HG02759 (cell line): Measurements from ENCODE around the gene ZDHHC17.

Experiments
- ATAC-seq: cut with Tn5 transposase; IDR thresholded peaks from one replicate; pipeline ENCODE4 v1.9.1; 2021; ENCODE audit warnings: mild to moderate bottlenecking, moderate library complexity; ENCODE audit not compliant: unreplicated experiment

The ZDHHC17 gene

DNA sequence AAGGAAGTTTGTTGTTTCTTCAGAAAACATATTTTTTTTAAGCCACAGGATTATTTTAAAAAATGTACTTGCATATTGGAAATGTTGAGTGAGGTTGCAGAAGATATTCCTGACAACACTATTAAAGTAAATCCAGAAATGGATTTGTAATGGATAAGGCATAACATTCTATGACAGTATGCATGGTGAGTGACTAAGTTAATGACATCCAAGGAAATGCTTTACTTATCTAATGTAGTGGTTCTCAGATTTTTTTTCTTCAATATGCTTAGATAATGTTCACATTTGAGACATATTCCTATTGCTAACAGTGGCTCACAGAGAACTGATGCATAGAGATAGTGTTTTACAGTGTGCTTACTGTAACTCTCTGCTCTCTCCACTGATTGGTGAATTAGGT lies 49.4 kb downstream of the ZDHHC17 start:
- no peak for ATAC-seq

DNA sequence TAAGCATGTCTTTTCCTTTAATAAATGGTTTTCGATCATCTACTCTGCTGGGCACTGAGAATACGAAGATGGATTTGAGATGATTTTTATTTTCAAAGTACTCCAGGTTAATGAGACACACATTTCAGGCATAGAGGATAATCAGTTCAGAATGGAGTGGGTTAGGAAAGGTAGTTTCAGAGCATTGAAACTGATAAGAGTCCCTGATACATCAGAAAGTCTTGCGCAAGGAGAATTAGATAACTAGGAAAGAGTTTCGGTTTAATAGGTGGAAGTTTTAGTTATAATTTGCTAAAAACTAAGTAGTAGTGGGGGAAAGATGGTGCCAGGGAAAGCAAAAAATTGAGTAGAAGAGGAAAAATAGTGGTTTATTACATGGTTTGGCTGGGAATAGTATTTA lies 50.1 kb downstream of the ZDHHC17 start:
- no peak for ATAC-seq

DNA sequence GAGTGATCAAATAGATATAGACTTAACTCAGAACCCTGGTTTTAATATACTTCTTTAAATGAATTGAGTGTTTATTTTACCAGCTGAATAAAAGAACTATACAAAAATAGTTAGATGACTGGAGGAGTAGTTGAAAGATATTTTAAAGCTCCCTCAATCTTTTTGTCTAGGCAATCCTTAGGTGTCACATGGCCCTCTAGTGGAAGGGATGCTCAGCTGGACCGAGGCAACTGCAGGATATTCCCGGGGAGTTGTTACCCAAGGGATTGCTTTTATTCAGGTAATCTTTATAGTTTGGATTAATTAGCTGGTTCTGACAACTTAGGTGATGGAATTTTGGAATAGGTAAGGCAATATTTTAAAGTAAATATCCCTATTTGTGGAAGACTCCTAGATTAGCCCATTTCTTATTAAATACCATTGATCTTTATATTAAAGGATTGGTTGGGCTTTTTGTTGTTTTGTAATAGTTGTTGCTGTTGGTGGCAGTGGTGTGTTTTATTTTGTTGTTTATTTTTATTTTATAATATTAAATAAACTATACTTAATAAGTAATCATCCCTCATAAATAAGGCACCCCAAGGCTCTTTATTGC lies 57.1 kb downstream of the ZDHHC17 start:
- no peak for ATAC-seq

DNA sequence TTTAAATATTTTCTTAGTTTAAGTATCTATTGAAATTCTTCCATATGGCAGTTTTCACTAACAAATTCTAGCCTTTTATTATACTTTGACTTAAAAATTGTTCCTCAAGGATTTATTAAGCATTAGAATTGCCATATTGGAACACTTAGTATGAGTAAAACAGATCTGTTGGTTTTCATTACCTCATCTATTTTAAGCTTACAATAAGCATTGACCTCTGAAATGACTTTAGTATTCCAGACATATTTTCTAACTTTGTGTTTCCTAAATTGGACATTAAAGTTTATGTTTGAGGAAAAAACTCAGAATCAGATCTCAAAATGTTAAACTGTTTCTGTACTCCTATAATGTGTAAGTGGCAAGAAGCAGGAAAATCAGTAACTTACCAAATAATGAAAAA lies 66.5 kb downstream of the ZDHHC17 start:
- no peak for ATAC-seq

DNA sequence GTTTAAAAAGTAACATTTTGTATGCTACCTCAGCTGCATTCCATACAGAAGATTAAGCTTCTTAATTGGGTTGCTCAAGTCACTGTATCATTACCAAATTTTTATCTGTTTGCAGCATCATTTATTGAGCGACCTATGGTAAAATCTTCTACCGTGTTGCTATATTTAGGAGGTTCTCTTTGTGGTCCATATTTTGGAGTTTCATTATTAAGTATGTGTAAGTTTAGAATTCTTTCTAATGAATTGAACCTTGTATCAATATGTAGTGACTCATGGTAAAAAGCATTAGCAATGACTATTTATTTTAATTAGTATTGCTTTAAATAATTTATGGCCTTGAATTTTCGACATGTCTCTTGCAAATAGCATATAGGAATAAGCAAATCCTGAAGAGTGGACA lies 72.7 kb downstream of the ZDHHC17 start:
- ATAC-seq, result no peak

DNA sequence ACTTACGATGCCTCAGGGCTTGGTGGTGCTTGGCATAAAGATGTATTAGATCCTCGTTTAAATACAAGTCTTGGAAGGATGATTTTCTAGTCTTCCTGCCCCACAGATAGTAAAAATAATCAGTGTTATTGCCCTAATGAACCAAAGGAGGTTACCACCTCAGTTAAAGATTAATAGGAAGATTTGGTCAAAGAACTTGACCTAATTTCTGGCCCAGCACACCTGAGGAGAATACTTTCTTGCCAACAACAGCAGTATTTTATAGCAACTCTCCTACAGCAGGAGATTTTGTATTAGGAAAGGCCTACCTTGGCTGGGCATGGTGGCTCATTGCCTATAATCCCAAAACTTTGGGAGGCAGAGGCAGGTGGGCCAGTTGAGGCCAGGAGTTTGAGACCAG lies 83.3 kb downstream of the ZDHHC17 start:
- no peak for ATAC-seq

DNA sequence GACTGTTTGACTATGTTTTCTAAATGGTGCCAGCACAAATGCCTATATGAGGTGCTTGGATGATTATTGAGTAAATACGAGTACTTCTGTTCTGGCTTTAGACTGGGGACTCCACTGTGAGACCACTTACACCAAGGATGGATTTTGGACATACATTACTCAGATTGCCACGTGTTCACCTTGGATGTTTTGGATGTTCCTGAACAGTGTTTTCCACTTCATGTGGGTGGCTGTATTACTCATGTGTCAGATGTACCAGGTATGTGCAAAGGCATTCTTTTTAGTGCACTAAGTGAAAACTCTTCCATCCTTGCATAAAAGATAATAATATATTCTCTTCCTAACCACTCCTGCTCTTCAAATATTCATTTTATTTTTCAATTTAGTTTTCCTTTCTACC lies 84.2 kb downstream of the ZDHHC17 start:
- ATAC-seq, result no peak

DNA sequence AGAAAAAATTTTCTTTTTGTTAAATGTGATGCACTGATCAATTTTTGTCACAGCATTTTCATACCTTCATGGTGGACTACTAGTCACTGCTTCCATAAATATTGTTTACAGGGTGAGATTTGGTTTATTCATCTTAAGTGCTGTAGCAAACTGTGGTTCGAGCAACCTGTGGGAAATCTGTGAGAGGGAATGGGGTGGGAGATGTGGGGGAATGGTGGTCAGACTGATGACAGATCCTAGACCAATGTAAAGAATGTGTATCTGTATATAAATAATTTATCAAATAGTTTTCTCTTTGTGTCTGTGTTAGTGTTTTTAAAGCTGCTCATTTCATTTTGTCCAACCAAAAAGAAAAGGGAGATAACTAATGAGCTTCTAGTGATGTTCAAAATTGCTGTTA lies 88.2 kb downstream of the ZDHHC17 start:
- no peak for ATAC-seq

DNA sequence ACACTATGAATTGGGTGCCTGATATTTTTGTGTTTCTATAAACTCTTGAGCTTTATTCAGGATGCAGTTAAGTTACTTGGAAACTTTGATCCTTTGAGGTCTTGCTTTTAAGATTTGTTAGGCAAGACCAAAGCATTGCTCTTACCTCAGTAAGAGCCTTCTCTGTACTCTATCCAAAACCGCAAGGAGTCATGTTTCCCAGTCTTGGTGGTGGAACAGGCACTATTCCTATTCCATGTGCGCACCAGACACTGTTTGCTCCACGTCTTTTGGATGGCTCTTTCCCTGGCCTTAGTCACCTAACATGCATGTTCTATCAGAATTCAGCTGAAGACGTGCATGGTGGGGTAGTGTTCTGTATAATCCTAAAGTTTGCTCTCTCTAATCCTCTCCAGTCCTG lies 91.4 kb downstream of the ZDHHC17 start:
- no peak for ATAC-seq

DNA sequence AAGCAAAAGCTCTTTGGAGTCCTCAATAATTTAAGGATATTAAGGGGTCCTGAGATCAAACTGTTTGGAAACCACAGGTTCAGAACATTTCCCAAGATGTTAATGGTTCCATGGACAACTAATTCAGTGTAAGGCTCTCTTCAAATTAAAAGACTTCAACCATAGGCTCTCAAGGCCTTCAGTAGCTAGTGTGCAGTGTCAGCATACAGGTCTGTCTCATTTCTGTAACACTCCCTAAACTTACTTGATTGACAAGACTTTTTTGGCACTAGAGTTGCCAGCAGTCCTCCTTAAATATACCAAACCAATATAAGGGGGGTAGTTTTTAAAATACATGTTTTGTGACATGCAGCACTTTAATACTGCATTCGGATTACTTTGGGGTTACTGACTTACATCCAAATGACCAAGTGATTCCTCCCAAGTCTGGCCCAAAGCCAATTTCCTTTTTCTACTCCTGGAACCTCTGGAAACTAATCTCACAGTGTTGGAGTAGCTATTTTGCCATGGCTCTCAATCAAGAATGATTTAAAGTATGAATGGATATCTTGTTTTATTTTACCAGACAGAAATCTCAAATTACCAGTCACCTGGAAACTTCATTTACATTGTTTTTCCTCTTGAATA lies 92.2 kb downstream of the ZDHHC17 start:
- ATAC-seq, result no peak

DNA sequence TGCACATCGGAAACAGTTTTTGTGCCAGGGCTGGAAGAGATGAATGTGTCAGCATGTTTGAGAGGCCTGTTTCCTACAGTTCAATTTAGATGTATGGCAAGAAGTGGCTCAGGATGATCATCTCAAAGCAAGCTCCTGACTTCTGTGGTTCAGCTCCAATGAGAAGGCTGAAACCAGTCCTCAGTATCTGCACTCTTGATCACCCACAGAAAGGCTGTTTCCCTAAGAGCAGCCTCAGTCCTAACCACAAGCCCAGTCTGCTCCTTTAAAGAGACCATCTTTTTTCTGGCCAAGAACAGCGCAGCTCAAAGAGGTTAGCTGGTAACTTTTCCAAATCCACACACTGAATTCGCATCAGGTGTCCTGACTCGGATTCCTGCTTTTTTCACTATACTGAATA lies 95.7 kb downstream of the ZDHHC17 start:
- no peak for ATAC-seq

DNA sequence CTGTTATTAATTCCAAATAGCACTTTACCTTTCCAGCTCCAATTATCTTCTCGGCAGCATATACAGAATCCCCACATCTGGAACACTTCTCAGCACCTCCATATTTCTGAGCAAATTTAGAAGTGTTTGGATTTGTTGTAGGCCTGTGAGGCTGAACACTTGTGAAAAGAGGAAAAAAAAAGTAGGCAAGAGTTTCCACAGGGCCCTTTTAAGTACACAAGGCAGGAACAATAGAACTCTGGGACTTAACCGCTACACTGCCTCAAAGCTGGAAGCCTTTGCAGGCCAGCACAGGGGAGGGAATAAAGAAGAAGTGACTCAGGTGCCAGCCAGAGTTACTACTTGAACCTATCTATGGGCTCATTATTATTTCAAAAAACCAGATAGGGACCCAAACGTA lies 96.3 kb downstream of the ZDHHC17 start:
- ATAC-seq, result no peak

DNA sequence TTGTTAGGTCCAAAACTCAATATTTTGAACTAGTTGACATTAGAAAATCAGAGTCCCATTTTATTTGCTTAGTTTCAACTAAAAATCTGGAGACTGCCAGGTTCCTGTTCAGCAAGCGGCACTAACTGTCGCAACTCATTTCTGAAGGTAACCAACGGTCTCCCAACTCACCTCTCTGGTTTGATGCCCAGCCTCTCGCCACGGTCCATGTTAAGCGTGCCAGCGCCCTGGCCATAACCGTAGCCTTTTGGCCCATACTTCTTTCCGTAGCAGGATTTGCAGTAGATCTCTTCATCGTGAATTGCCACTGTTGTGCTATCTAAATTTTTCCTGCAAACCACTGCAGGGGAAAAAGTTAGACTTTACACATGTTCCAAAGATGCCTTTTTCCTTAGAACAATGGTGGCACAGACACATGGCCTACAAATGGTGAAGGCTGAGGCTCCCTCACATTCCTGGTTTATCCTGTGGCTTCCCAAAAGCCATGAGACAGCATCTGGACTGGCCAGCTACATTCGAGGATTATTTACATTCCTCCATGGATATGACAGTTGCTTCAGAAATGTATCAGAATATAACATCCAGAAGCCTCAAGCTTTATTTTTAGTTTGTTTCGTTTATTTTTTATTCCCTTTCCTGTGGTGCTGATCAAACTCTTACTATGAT lies 99.2 kb downstream of the ZDHHC17 start:
- ATAC-seq, result no peak

DNA sequence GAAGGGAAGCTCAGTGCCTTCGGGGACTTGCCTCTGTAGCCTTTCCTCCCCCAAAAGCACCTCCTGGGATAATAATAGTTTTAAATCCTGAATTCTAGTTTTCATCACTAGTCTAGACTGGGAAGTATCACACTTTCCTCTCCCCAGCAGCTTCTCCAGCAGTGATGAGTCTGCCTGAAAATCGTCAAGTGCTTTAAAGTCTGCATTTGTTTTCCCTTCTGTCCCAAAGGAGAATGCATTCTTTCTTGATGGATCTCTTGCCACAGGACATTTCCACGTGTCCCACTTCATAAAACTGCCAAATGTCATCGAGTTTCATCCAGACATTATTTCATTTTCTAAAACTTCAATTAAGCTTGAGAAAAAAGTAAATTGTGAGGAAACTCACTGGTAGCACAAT lies 99.9 kb downstream of the ZDHHC17 start:
- ATAC-seq, result no peak

DNA sequence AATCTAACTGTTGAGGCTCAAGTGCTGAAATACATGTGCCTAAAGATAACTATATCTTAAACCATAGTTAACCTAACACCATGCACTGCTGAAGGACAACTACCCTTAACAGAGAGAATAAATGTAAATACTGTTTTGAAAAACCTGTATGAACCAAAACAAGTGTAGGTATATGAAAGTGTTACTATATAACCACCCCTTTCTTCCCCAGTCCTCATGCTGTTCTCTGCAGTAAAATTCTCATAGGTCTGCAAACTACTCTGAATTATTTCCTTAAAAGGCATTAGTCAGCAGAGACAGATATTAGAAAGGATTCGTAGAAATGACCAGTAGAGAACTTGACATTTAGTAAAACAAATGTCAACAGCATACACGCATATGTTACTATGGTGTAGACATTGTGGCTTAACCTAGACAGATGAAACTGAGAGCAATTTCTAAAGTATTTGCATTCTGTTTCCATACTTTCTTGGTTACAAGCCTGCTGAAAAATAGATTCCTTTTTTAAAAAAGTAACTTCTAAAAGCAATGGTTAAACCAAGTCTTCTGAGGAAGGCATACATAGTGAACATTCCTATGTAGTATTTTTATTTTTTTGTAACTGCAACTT lies 101.0 kb downstream of the ZDHHC17 start:
- ATAC-seq, result peak; percentile 62

DNA sequence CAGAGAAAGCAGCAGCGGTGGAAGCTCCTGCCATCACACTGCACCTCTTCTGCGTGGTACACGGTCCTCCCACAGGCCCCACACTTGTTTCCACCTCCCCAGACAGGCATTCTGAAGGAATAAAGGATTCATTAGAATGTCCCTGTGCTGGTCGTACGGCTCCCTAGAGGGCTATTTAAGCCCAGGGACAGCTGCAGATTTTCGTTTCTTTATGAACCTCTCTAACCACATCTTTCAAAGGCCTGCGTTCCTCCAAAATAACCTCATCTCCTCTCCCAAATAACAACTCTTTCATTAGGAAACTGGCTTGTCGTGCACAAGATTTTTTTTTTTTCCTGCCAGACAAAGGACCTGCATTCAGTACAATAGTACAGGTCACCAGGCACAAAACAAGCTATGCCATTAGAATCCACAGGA lies 102.2 kb downstream of the ZDHHC17 start:
- no peak for ATAC-seq

DNA sequence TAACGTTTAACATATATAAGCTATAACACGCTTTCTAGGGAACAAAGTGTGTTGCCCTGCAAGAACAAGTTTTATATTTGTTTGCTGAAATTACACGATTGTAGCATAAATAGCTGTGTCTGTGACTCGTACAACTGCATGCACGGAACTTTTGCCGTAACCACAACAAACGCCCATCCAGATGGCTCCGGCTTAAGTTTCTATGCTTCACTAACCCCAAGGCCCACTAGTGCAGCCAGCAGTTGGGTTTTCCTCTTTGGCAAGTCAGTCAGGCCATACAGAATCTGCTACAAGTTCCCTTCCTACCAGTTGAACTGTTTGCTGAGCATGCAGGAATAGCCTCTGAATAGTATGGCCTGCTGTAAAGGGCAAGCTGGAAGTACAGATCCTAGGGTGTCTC lies 102.8 kb downstream of the ZDHHC17 start:
- ATAC-seq, result peak; percentile 68

DNA sequence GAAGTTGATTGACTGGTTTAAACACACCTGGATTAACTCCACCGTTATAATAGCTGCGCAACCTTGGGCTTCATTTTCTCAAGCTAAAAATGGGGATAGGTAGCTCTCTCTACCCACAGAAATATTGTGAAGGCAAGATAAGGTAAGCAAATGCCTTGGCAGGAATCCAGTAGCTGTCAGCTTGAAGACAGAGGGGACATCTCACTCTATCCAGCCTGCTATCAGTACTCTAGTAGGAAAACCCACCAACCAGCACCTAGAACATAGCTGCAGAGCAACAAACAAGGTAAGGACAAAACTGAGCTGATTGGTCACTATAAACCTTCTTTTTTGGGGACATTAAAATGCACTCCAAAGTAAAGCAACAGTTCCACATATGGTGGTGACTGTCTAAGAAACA lies 107.2 kb downstream of the ZDHHC17 start:
- no peak for ATAC-seq

DNA sequence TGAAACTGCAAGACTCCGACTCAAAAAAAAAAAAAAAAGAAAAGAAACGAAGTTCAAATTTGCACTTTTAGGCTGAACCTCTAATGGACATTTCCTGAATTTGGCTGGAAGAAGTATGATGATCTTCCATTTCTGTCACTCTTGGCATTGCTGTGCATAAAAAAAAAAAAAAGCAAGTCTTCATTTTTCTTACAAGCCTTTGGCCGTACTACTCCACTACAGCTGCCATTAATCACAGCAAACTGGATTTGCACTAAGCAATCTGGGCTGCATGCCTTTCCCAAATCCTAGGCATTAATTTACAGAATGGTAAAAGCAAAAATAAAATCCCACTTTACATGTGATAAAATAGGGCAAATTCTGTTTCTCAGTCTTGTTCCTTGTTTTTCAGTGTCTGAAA lies 107.8 kb downstream of the ZDHHC17 start:
- ATAC-seq, result no peak

DNA sequence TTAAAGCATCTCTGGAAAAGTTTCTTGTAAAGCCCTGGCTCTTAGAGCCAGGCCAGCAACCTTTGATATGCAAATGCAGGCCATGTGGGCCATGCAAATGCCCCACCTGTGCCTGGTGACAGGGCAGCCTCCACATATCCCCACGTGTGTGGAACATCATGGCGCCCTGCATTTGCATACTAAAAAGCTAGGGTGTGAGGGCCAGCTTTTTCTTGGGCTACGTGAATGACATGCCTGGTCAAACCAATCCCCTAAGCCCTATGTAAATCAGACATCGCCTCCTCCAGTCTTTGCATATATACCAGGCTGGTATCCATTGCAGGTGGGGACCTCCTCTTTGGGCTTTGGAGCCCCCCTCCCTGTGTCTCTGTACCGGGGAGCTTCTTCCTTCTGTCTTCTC lies 108.5 kb downstream of the ZDHHC17 start:
- no peak for ATAC-seq

DNA sequence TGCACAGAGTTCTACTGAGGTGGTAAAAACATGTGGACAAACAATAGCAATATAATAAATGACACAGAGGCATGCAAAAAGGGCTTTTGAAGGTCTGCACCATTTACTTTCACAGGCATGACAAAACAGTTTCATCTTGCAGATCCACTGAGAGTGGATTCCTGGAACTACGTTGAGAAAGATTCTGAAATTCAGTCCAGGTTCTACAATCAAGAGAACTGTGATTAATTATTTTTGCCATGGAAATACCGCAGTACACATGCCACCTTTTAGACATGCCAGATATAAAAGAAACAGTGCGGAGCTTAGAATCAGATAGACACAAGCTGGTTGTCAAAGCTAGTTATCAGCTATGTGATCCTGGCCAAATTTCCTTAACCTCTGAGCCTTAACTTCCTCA lies 110.1 kb downstream of the ZDHHC17 start:
- ATAC-seq, result no peak

DNA sequence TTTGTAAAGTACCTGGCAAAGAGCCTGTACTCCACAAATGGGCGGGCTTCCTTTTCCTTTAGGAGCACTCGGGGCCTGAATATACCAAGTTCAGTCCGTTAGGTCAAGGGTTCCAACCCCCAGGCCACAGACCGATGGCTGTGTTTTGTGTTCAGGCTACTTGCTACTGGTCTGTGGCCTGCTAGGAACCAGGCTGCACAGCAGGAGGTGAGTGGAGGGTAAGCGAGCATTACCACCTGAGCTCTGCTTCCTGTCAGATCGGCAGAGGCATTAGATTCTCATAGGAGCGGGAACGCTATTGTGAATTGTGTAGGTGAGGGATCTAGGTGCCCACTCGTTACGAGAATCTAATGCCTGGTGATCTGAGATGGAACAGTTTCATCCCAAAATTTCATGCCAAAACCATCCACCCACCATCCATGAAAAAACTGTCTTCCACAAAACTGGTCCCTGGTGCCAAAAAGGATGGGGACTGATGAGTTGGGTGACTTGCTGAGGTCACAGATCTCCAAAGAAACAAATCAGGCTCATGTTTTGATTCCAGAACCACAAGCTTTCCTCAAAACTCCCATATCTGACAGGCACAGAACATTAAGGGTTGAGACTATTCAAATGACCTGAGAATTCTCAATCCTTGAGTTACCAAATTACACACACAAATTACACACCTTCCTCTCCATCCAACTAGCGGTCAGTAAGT lies 110.7 kb downstream of the ZDHHC17 start:
- ATAC-seq, result no peak
